Measurements from ENCODE around the gene GFRA3.
"Not testable (repeated sequence)": the region's sequence is repeated elsewhere in the genome, so short reads cannot be mapped to it uniquely, and the experiment has no call there.

Gene GFRA3, protein sequence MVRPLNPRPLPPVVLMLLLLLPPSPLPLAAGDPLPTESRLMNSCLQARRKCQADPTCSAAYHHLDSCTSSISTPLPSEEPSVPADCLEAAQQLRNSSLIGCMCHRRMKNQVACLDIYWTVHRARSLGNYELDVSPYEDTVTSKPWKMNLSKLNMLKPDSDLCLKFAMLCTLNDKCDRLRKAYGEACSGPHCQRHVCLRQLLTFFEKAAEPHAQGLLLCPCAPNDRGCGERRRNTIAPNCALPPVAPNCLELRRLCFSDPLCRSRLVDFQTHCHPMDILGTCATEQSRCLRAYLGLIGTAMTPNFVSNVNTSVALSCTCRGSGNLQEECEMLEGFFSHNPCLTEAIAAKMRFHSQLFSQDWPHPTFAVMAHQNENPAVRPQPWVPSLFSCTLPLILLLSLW

GRCh38 chr5:138274189-138274853 lies at the start of gene GFRA3:
Gene GFRA3, minus strand, starts transcription at chr5:138274621. Its CDS starts 197 bp downstream, at chr5:138274424.
- no peak for DNase-seq (ENCODE audit: low read depth)

GRCh38 chr5:138318211-138318610 lies 43.8 kb upstream of the GFRA3 start:
- DNase-seq (ENCODE audit: low read depth), result not testable (repeated sequence)

DNA sequence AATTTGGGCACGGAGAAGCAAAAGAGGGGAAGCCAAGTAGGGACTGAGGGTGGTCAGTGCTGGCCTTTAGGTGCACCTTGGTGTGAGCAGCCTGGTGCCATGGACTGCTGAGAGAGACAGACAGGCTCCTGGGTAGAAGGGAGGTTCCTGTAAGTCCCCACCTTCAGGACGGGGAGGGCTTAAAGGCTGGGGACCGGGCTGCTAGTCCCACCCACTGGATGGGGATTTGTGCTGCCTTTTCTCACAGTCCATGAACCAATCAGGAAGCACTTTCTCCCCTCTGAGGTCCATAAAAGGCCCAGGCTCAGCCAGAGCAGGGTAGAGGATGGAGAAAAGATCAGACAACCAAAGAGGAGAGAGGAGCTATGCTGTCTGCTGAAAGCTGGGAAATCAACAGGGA lies 41.9 kb upstream of the GFRA3 start:
- no peak for DNase-seq (ENCODE audit: low read depth)

- DNase-seq (ENCODE audit: low read depth), result no peak
Observed at GRCh38 chr5:138315751-138316278, 41.4 kb upstream of the GFRA3 start.

DNA sequence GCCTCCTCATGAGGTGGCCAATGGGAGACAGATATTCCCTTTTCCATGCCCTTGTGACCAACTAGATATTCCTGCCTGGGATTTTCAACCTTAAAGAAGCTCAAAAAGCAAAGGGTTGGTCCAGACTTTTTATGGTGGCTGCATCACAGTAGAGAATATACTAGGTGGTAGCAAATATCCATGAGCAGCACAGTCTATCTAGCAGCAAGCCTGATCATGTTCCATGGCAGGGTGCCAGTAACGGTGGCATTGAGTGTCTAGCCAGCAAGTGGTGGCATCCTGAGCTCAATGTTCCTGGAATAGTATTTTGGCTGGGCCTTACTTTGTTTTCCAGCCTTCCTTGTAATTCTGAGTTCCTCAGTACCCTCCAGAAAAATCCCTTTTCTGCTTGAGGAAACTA lies 31.4 kb upstream of the GFRA3 start:
- DNase-seq (ENCODE audit: low read depth), result no peak

GRCh38 chr5:138303372-138303771 lies 29.0 kb upstream of the GFRA3 start:
- peak; percentile 15 for DNase-seq (ENCODE audit: low read depth)

GRCh38 chr5:138289296-138289695 lies 14.9 kb upstream of the GFRA3 start:
- DNase-seq (ENCODE audit: low read depth), result no peak

DNA sequence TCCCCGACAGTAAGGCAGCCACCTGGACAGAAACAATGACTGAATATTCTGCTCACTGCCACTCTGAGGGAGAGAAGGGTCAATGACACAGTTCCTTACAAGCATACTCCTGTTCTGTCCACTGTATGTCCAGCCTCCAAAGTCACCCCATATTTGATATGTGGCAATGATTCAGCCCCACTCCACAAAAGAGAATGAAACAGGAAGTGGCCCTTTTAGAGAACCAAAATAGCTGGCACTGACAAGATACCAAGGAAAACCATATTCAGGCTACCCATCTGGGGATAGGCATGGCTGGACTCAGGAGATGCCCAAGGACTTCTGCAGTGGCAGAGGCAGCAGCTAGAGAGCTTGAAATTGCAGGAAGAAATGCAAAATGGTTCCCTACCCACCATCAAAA lies 12.8 kb upstream of the GFRA3 start:
- DNase-seq (ENCODE audit: low read depth), result no peak

- peak; percentile 42 for DNase-seq (ENCODE audit: low read depth)
Observed at GRCh38 chr5:138282920-138283742, 8.7 kb upstream of the GFRA3 start.

DNA sequence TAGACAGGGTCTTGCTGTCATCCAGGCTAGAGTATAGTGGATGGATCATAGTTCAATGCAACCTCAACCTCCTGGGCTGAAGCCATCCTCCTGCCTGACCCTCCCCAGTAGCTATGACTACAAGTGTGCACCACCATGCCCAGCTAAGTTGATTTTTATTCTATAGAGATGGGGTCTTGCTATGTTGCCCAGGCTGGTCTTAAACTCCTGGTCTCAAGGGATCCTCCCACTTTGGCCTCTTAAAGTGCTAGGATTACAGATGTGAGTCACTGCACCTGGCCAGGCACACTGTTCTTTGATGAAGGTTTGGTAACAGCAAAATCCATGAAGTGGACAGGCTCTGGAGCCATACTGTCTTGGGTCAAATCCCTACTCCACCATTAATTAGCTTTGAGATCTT lies 6.5 kb upstream of the GFRA3 start:
- DNase-seq (ENCODE audit: low read depth), result no peak

DNA sequence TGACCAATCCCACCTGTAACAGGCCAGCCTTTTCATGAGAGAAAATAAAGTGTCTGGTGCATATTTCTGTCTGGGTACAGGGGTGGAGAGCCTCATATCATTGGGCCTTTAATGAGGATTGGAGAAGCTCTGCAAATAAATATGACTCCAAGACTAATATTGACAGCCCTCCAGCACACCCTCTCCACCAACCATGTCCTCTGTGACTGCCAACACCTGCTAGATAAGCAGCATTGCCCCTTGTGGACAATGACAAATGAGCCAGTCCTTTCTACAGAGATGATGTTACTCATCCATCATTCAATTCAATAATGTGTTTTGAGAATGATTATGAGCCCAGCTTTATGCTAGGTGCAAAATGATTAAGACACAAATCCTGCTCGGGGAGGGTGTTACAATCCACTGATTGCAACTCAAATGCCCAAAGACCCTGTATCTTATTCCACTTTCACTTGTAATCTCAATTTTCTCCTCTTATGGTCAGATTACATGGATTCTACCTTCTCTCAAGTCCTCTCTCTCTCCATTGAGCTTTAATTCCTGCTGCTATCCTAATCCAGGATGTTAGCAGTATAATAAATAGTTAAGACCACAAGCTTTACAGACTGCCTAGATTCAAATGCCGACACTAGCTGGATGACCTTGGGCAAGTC lies 2.1 kb upstream of the GFRA3 start:
- DNase-seq (ENCODE audit: low read depth), result no peak

GRCh38 chr5:138275895-138276294 lies 1.5 kb upstream of the GFRA3 start:
- DNase-seq (ENCODE audit: low read depth), result no peak

DNA sequence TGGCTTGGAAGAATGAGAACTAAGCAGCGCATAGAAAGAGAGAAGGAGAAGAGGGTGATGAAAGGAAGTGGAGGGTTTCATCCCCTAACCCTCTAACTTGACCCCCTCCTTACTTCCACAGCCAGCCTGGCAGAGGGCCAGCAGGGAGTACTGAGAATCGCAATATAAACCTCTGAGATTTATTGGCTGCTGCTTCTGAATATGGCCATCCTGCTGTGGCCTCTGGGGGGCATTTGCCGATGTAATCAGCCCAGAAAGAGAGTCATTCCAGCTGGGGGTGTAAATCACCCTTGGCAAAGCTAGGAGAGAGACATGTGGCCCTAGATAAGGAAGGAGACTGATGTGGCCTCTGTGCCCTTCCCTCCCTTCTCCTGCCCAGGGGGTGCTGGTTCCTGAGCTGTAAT lies 960 bp upstream of the GFRA3 start:
- no peak for DNase-seq (ENCODE audit: low read depth)

- DNase-seq (ENCODE audit: low read depth), result no peak
Observed at GRCh38 chr5:138273834-138274188, 610 bp downstream of the GFRA3 start.

- DNase-seq (ENCODE audit: low read depth), result no peak
Observed at GRCh38 chr5:138272681-138273080, 1.7 kb downstream of the GFRA3 start.

DNA sequence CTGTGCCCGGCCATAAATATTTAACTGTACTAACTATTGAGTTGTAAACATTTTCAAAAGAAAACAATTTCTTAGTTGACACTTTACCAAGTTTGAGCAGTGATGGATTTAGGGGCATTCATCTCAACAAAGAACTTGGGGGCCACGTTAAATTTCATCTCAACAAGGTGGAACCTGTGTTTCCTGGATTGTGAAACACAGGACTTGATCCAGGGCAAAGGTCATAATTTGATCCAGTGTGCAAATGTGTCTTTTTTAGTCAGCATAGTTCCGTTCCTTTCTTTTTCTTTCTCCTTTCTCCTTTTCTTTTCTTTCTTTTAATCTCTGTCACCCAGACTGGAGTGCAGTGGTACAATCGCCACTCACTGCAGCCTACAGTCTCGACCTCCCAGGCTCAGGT lies 3.1 kb downstream of the GFRA3 start:
- no peak for DNase-seq (ENCODE audit: low read depth)

GRCh38 chr5:138264183-138264582 lies 10.2 kb downstream of the GFRA3 start:
- DNase-seq (ENCODE audit: low read depth), result no peak

DNA sequence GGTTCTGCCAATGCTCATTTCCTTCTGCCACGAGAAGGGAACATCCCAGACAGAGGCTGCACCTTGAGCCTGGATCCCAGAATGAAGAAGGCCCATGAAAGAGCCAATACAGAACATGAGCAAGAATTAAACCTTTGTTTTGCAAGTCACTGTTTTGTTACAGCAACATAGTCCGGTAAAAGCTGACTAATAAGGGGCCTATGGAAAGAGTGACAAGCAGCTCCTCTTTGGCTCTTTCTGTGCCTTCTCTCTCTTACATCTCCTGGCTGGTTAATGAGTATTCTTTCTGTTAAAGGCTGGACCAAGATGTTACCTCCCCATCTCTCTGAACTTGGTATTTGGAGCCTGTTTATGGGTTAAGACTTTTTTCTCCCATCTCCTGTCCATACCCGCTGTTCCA lies 10.8 kb downstream of the GFRA3 start:
- DNase-seq (ENCODE audit: low read depth), result no peak

DNA sequence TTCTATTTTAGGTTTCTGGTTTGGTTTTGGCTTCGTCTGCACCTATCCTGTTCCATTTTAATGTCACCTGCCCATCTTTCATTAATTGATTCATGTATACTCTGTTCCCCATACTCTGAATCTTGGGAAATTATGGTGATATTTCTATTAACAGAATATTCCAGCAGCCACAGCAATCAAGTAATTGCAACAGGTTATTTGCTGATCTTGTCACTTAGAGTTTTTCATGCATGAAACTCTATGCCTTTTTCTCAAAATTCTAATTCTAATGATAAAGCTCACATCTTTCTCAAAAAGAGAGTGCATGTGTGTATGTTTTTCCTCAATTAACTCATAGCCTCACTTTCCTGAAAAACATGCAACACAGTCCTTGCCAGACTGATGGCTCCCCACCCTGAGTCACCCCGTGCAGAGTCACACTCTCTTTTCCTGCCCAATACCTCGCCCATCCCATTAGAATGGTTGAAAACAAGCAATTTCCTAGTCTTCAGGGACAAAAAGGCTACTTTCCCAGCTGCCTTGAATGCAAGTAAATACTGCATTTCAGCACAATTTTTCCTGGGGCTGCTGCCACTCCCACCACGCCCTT lies 15.6 kb downstream of the GFRA3 start:
- no peak for DNase-seq (ENCODE audit: low read depth)

GRCh38 chr5:138257583-138257982 lies 16.8 kb downstream of the GFRA3 start:
- DNase-seq (ENCODE audit: low read depth), result no peak

GRCh38 chr5:138252944-138253343 lies 21.5 kb downstream of the GFRA3 start:
- DNase-seq (ENCODE audit: low read depth), result no peak

DNA sequence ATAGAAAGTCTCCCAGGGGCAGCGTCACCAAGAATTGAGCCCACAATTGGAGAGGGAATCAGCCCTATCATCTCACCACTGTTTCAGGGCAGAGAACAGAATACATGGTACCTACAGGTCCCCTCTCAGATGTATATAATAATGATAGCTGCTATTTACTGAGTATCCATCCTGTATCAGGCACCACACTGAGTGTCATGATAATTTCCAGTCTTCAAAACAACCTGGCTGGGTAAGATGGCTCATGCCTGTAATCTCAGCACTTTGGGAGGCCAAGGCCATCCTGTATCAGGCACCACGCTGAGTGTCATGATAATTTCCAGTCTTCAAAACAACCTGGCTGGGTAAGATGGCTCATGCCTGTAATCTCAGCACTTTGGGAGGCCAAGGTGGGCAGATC lies 26.6 kb downstream of the GFRA3 start:
- not testable (repeated sequence) for DNase-seq (ENCODE audit: low read depth)
